HepG2 (cell line): ENCODE measurements around the gene CHPF. TPM values are rescaled to one million over a fixed set of nuclear protein-coding genes. Genes with fewer than 3 reads are reported as not detected.

Source experiments
- ARNTL ChIP-seq: sonication (generic); formaldehyde crosslinking; IDR thresholded peaks from 2 replicates; pipeline ENCODE4 v1.4.0; 2020; ENCODE audit warnings: mild to moderate bottlenecking, missing genetic modification reagents
- HMG20B ChIP-seq: conservative IDR thresholded peaks from 2 replicates; pipeline ENCODE4 v1.6.1; 2016; ENCODE audit warnings: missing genetic modification reagents, missing compliant biosample characterization
- WIZ ChIP-seq: sonication (generic); formaldehyde crosslinking; IDR thresholded peaks from 2 replicates; pipeline ENCODE4 v1.5.1; 2020; ENCODE audit warnings: mild to moderate bottlenecking, missing genetic modification reagents
- ZBTB21 ChIP-seq: sonication (generic); formaldehyde crosslinking; IDR thresholded peaks from 2 replicates; pipeline ENCODE4 v1.4.0; 2020; ENCODE audit warnings: missing genetic modification reagents
- ZNF232 ChIP-seq: sonication (generic); formaldehyde crosslinking; IDR thresholded peaks from 2 replicates; pipeline ENCODE4 v1.4.0; 2020; ENCODE audit warnings: missing genetic modification reagents, borderline replicate concordance
- ZNF619 ChIP-seq: sonication (generic); formaldehyde crosslinking; IDR thresholded peaks from 2 replicates; pipeline ENCODE4 v1.4.0; 2020; ENCODE audit warnings: mild to moderate bottlenecking, missing genetic modification reagents
- ZSCAN29 ChIP-seq: sonication (generic); formaldehyde crosslinking; conservative IDR thresholded peaks from 2 replicates; pipeline ENCODE4 v1.4.0; 2020; ENCODE audit warnings: mild to moderate bottlenecking, missing genetic modification reagents
- polyA plus RNA-seq, 8 experiments: library from polyadenylated mRNA; depleted of rRNA in 3 of 8; stranded (reverse) in 7 of 8; unstranded in 1 of 8; fragments of >200 nt; fragmentation: Illumina TruSeq in 4 of 8; extraction: Trizol in 4 of 8; gene quantifications; 2 replicates each; pipeline versions ENCODE4 v1.2.1 to v1.2.3, GENCODE V29; 2011 to 2016; ENCODE audit warnings: low read depth in 4 of 8, missing spikeins in 1 of 8, mixed read lengths in 1 of 8; ENCODE audit not compliant: insufficient read depth in 1 of 8
- total RNA-seq, 5 experiments: library from RNA; depleted of rRNA; stranded (reverse); fragments of >200 nt; fragmentation: Illumina TruSeq; extraction: Trizol; gene quantifications; 2 replicates each; pipeline ENCODE4 v1.2.3, GENCODE V29; 2016; ENCODE audit warnings: low read depth in 1 of 5
- TF ChIP-seq, protein P1 (sequence below): sonication (generic); formaldehyde crosslinking; IDR thresholded peaks from 2 replicates; pipeline ENCODE4 v1.4.0; 2020; ENCODE audit warnings: low read depth, mild to moderate bottlenecking, missing genetic modification reagents
- TF ChIP-seq, protein P2 (sequence below): IDR thresholded peaks from 2 replicates; pipeline ENCODE4 v1.6.1; 2016; ENCODE audit warnings: low read depth, borderline replicate concordance
- TF ChIP-seq, protein P3 (sequence below): sonication (generic); formaldehyde crosslinking; IDR thresholded peaks from 2 replicates; pipeline ENCODE4 v1.8.0; 2022; ENCODE audit warnings: low read depth, missing genetic modification reagents
- TF ChIP-seq, protein P4 (sequence below): sonication (generic); formaldehyde crosslinking; IDR thresholded peaks from 2 replicates; pipeline ENCODE4; 2020; ENCODE audit warnings: missing genetic modification reagents, mild to moderate bottlenecking, borderline replicate concordance
- TF ChIP-seq, protein P5 (sequence below): sonication (generic); formaldehyde crosslinking; IDR thresholded peaks from 2 replicates; pipeline ENCODE4 v1.5.0; 2020; ENCODE audit warnings: missing genetic modification reagents
- TF ChIP-seq, protein P6 (sequence below), 2 experiments: fragments of 450-650 bp in 1 of 2; sonication (generic) in 1 of 2; formaldehyde crosslinking; IDR thresholded peaks; 2 replicates each; pipeline versions ENCODE4 v1.5.0 to v1.8.0; 2020 to 2022; ENCODE audit warnings: mild to moderate bottlenecking in 1 of 2, missing genetic modification reagents in 1 of 2
- TF ChIP-seq, protein P7 (sequence below): sonication (generic); formaldehyde crosslinking; IDR thresholded peaks from 2 replicates; pipeline ENCODE4 v1.4.0; 2020; ENCODE audit warnings: missing genetic modification reagents, borderline replicate concordance

CHPF gene
- total and polyA plus RNA-seq, 2 of the 13 experiments (the other 11 are each of a cell fraction or from before 2014, with no cell fraction given), result 79.6 to 111 TPM

DNA sequence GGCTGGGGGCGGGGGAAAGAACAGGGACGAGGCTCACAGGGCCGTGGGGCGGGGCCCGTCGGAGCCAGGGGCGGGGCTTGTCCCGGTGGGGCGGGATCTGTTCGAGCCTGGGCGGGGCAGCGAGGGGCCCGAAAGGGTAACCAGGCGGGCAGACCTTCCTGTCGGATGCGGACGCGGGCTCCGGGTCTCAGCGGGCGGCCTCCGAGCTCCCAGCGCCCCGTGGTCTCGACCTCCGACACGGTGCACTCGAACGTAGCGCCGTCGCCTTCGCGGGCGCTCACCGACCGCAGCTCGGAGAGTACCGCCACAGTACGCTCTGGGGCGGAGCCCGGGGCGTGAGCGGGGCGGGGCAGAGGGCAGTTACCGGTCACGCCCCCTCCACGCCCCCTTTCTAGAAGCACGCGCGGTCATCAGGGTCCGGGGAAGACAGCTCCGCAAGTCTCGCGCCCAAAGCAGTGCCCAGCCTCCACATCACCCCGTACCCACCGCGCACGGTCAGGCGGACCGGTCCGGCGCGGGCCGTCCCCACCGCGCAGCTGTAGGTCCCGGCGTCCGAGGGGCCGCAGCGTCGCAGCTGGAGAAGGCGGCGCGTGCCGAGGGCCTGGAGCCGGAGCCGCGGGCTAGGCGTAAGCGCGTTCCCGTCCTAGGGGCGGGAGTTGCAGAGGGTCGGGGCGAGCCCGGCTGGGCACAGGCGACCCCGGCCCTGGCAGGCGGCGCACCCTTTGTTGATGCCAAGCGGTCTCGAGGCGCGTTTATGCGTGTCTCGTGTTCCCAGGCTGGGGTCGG lies 9.0 kb upstream of the CHPF start (continued):
- TF ChIP-seq, protein P1, sequence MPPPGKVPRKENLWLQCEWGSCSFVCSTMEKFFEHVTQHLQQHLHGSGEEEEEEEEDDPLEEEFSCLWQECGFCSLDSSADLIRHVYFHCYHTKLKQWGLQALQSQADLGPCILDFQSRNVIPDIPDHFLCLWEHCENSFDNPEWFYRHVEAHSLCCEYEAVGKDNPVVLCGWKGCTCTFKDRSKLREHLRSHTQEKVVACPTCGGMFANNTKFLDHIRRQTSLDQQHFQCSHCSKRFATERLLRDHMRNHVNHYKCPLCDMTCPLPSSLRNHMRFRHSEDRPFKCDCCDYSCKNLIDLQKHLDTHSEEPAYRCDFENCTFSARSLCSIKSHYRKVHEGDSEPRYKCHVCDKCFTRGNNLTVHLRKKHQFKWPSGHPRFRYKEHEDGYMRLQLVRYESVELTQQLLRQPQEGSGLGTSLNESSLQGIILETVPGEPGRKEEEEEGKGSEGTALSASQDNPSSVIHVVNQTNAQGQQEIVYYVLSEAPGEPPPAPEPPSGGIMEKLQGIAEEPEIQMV (CRISPR knock-in tag), result peak; percentile 88
- TF ChIP-seq, protein P2, sequence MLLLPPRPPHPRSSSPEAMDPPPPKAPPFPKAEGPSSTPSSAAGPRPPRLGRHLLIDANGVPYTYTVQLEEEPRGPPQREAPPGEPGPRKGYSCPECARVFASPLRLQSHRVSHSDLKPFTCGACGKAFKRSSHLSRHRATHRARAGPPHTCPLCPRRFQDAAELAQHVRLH (CRISPR knock-in tag), result peak; percentile 82; the same call in 1 of the 2 replicates
- TF ChIP-seq ZSCAN29 (CRISPR knock-in tag) (no peak), ARNTL (CRISPR knock-in tag) (peak; percentile 80), ZNF619 (CRISPR knock-in tag) (peak; percentile 65; the same call in 1 of the 2 replicates), ZBTB21 (CRISPR knock-in tag) (no peak), ZNF232 (0 out of 2 replicates have a peak, but pooled peaks have one; percentile 30), HMG20B (CRISPR knock-in tag) (no peak), WIZ (CRISPR knock-in tag) (no peak; the same call in 1 of the 2 replicates)
- TF ChIP-seq, protein P3, sequence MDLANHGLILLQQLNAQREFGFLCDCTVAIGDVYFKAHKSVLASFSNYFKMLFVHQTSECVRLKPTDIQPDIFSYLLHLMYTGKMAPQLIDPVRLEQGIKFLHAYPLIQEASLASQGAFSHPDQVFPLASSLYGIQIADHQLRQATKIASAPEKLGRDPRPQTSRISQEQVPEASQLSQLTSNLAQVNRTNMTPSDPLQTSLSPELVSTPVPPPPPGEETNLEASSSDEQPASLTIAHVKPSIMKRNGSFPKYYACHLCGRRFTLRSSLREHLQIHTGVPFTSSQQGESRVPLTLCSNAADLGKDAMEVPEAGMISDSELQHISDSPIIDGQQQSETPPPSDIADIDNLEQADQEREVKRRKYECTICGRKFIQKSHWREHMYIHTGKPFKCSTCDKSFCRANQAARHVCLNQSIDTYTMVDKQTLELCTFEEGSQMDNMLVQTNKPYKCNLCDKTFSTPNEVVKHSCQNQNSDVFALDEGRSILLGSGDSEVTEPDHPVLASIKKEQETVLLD (CRISPR knock-in tag), result no peak; the same call in 1 of the 2 replicates
- TF ChIP-seq, protein P4, sequence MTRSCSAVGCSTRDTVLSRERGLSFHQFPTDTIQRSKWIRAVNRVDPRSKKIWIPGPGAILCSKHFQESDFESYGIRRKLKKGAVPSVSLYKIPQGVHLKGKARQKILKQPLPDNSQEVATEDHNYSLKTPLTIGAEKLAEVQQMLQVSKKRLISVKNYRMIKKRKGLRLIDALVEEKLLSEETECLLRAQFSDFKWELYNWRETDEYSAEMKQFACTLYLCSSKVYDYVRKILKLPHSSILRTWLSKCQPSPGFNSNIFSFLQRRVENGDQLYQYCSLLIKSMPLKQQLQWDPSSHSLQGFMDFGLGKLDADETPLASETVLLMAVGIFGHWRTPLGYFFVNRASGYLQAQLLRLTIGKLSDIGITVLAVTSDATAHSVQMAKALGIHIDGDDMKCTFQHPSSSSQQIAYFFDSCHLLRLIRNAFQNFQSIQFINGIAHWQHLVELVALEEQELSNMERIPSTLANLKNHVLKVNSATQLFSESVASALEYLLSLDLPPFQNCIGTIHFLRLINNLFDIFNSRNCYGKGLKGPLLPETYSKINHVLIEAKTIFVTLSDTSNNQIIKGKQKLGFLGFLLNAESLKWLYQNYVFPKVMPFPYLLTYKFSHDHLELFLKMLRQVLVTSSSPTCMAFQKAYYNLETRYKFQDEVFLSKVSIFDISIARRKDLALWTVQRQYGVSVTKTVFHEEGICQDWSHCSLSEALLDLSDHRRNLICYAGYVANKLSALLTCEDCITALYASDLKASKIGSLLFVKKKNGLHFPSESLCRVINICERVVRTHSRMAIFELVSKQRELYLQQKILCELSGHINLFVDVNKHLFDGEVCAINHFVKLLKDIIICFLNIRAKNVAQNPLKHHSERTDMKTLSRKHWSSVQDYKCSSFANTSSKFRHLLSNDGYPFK (CRISPR knock-in tag), result peak; percentile 69
- TF ChIP-seq, protein P5, sequence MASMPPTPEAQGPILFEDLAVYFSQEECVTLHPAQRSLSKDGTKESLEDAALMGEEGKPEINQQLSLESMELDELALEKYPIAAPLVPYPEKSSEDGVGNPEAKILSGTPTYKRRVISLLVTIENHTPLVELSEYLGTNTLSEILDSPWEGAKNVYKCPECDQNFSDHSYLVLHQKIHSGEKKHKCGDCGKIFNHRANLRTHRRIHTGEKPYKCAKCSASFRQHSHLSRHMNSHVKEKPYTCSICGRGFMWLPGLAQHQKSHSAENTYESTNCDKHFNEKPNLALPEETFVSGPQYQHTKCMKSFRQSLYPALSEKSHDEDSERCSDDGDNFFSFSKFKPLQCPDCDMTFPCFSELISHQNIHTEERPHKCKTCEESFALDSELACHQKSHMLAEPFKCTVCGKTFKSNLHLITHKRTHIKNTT (CRISPR knock-in tag), result no peak
- TF ChIP-seq, protein P6, sequence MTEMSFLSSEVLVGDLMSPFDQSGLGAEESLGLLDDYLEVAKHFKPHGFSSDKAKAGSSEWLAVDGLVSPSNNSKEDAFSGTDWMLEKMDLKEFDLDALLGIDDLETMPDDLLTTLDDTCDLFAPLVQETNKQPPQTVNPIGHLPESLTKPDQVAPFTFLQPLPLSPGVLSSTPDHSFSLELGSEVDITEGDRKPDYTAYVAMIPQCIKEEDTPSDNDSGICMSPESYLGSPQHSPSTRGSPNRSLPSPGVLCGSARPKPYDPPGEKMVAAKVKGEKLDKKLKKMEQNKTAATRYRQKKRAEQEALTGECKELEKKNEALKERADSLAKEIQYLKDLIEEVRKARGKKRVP (CRISPR knock-in tag; IDR thresholded peaks at IDR 0.05), result no peak; a peak in 1 of 4 replicates
- TF ChIP-seq, protein P7, sequence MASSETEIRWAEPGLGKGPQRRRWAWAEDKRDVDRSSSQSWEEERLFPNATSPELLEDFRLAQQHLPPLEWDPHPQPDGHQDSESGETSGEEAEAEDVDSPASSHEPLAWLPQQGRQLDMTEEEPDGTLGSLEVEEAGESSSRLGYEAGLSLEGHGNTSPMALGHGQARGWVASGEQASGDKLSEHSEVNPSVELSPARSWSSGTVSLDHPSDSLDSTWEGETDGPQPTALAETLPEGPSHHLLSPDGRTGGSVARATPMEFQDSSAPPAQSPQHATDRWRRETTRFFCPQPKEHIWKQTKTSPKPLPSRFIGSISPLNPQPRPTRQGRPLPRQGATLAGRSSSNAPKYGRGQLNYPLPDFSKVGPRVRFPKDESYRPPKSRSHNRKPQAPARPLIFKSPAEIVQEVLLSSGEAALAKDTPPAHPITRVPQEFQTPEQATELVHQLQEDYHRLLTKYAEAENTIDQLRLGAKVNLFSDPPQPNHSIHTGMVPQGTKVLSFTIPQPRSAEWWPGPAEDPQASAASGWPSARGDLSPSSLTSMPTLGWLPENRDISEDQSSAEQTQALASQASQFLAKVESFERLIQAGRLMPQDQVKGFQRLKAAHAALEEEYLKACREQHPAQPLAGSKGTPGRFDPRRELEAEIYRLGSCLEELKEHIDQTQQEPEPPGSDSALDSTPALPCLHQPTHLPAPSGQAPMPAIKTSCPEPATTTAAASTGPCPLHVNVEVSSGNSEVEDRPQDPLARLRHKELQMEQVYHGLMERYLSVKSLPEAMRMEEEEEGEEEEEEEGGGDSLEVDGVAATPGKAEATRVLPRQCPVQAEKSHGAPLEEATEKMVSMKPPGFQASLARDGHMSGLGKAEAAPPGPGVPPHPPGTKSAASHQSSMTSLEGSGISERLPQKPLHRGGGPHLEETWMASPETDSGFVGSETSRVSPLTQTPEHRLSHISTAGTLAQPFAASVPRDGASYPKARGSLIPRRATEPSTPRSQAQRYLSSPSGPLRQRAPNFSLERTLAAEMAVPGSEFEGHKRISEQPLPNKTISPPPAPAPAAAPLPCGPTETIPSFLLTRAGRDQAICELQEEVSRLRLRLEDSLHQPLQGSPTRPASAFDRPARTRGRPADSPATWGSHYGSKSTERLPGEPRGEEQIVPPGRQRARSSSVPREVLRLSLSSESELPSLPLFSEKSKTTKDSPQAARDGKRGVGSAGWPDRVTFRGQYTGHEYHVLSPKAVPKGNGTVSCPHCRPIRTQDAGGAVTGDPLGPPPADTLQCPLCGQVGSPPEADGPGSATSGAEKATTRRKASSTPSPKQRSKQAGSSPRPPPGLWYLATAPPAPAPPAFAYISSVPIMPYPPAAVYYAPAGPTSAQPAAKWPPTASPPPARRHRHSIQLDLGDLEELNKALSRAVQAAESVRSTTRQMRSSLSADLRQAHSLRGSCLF, result no peak
